Right forelimb (tissue), 1 donor: Measurements from ENCODE around the gene UBXN6.

ENCODE experiments used
- DNase-seq: peaks from one replicate; pipeline ENCODE4 v3.0.0-alpha.2; 2018

UBXN6 gene

DNA sequence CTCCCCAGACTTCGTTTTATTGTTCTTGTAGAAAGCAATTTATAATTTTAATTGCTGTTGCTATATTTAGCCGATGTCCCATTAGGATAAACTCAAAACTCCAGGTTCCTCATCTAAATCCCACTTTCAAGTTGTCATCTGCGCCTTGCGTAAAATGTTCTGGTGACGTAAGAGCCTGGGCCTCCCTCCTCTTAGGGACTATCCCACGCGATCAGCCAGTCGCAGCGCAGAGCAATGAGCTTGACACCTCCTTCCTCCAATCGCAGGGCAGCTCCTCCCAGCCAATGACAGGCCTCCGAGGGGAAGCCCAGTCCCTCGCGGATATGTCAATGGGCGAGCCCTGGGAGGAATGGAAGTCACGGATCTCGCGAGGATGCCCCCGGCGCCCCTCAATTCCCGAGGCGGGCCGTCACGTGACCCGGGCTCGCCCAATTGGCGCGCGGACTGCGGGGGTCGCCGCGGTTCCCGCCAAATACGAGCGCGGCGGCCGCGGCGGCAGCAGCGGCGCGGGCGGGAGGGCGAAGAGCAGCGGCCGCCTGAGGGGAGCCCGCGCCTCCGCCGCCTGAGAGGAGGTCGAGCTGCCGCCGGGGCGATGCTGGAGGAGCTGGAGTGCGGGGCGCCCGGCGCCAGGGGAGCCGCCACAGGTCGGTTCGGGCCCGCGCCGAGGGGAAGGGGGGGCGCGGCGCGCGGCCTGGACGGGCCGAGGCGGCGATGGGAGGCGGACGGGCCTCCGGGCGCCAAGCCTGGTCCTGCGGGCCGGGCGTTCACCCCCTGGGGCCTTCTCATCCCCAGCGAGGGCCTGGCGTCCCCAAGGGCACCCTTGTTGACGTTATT lies 55.2 kb downstream of the UBXN6 start, which contains the start of gene CHAF1A:
Gene CHAF1A, plus strand, starts transcription at position 470 of the 834 bp plus-strand sequence. Its CDS starts 123 bp downstream, at position 593.
- DNase-seq = peak; percentile 99

DNA sequence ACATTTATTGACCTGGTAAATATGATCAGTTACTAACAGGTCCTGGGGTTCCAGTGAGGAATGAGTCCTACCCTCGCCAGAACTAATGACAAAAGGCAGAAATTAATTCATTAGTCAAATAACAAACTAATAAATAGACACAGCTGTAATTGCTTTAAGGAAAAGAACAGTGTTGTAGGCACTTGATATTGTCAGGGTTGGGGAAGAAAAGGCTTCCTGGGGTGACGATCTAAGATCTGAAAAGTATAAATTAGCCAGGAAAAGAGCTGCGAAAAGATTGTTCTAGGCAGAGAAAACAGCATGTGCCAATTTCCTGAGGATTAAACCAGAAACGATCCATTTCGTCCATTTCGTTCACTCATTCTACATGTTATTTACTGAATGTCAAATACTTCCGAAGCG lies 55.8 kb downstream of the UBXN6 start:
- DNase-seq = no peak

DNA sequence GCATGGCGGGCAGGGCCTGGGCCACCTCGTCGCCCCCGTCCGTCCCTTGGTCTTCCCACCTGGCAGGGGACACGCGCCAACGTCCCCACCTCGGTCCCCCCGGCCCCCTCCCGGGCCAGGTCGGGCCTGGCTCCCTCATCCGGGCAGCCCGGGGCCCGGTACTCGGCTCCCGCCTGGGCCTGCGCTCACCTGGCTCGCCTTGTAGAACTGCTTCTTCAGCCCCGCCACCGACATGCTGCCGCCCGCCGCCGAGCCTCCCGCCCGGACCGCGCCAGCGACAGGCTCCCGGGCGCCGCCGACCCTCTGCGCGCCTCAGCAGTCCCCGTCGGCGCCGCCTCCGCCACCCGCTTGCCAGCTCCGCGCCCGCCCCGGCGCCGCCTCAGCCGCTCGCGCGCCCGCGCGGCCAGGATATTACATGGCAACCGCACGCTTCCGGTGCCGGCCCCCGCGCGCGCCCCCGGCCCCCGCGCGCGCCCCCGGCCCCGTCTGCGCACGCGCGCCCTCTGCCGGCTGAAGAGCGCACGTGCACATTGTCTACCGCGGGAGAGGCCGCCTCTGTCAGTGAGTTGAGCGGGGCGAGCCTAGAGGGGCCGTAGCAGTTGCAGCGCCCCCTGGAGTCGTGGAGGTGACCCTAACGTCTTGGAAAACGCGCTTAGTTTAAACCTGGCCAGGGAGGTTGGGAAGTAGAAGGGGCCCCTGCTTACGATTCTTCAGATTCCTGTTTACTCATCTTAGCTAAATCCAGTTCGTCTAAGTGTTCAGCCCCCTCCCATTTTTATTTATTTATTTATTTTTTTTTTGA lies 57.3 kb downstream of the UBXN6 start, which contains the start of gene SH3GL1:
Gene SH3GL1, minus strand, starts transcription at position 413 of the 802 bp plus-strand sequence. Its CDS starts 179 bp downstream, at position 234.
- peak; percentile 95 for DNase-seq

DNA sequence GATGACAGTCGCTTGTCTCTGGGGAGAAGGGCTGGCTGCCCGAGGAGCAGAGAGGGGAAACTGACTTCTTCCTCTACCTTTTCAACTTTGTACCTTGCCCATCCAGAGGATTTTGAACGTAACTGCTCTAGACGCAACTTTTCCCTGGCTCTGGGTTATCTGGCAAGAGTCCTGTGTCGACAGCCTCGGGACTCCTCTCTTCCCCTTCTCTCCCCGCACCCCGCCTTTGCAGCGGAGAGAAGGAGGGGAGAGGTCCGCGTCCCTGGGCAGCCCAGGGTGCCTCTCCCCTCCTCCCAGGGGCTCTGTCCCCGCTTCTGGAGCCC lies 57.8 kb downstream of the UBXN6 start:
- no peak for DNase-seq

DNA sequence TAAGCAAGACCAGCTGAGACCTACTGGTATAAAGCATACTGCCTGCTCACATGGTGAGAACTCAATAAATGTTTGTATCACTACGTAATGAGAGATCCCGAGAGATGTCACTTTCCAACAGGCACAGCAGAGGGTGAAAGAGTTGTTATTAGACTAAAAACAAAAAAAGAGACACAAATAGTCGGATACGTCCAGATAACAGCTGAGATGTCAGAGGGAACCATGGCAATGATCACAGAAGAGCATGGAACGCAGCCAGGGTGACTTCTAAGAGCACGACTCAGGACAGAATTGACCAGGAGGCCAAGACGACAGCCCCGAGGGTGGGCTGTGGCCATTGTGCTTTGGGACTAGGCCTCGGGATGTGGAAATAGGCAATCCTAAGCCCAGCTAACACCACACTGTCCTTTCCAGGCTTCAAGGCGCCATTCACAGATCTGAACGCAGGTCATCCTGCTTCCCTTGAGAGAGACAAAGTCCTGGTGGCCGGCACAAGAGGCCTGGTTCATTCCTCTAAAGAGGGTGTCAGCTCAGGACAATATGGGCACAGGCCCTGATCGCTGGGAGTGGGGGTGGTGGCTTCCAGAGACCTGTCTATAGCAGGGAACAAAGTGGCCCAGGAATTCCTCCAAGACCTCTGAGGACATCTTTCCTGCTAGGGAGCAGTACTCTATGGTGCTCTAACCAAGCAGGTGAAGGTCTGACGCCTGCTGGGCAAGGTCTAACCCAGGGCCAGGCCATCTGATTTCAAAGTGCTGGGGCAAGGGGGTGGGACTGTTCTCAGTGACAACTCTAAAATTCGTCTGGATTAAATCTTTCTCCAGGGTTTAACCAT lies 60.4 kb downstream of the UBXN6 start:
- no peak for DNase-seq
